CD4-positive, alpha-beta T cell treated with Interleukin-2 at 100 ng/mL for 4 hours (primary cell): ENCODE data around the gene KRTAP5-6.
A peak's percentile ranks its signal among the peaks of the same experiment; 100 is the strongest.

Experiments used
- DNase-seq: peaks from one replicate; pipeline ENCODE4 v3.0.0-alpha.2; 2020; ENCODE audit warnings: low spot score

The KRTAP5-6 gene

DNA sequence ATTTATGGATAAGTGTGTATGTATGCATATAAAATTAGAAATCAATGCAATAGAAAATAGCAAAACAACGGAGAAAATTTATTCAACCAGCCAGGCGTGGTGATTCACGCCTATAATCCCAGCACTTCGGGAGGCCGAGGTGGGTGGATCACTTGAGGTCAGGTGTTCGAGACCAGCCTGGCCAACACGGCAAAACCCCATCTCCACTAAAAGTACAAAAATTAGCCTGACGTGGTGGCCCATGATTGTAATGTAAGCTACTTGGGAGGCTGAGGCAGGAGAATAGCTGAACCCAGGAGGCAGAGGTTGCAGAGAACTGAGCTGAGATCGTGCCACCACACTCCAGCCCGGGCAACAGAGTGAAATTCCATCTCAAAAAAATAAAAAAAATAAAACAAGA, 5.5 kb downstream of the KRTAP5-6 start:
- DNase-seq = no peak

DNA sequence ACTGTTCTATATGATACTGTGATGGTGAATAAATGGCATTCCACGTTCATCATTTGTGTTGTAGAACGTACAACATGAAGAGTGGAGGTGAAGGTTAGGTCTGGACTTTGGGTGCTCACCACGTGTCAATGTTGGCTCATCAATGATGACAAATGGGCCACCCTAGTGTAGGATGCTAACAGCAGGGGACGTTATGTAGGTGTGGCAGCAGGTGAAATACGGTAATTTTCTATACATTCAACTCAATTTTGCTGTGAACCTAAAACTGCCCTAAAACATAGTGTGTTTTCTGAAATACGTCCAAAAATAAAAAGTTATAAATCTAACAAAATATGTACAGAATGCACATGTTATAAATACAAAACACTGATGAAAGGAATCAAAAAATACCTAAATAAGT, 6.2 kb downstream of the KRTAP5-6 start:
- no peak for DNase-seq

DNA sequence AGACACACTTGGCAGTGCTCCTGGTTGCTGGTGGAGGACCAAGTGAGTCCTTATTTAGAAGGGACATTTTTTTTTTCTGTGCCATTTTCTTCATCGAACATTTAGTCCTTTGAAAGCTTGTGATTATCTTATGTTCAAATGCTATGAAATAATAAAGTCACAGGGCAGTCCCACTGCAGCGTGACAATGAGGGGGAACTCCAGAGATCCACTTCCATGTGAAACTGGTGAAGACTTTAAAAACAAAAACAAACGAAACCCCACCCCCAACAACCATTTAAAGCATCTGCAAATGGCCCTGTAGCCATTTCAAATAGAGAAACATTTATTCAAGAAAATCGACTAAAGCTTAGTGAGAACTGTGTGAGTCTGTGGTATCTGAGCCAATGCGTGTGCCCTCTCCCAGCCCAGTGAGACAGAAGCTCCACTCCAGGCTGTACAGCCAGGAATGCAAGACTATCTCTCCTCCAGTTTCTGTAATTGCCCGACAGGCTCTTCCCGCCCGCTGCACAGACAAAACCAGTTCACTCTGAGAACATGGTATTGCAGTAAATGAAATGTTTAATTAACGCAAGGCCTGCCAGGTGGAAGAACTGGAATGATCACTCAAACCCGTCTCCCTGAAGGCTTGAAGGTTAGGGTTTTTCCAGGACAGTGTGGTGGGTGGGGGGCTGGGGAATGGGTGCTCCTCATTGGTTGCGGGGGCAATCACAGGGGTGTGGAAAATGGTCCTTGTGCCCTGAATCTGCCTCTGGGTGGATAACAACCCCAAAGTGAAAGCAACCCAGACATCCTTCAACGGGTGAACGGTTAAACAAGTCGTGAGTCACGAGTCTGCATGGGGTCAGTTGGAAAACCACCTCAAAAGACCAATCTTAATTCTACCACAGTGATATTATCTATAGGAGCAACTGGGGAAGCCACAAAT, 8.4 kb downstream of the KRTAP5-6 start:
- DNase-seq = peak; percentile 16

DNA sequence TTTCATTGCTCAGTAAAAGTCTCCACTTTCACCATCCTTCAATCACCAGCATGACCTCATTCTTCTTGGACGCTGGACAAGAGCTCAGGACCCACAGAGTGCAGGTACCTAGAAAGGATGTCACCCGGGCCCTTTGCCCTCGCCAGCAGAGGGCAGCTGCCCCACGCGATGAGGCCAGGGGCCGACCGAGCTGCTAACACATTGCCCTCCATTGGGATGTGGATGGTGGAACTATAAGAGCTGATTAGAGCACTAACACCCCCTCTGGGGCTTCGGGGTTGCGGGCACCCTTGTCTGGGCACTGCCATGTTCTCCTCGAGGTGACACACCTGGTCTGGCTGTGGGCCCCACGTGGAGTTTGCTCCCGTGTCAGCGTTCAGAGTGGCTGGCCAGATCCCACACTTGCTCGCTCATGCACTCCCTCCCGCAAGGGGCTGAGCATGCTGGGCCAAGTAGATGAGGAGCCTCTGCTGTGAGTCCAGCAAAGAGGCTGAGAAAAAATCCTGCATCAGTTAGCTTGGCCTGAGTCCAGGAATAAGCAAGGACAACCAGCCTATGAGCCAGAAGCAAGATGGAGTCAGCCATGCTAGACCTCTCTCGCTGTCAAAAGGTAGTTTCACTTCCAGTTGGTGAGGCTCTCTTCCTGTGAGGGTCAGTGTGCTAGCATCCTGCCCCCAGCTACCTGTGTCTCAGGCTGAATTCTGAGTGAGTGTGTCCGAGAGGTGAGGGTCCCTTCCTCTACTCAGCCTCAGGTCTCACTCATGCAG, 9.8 kb downstream of the KRTAP5-6 start:
- DNase-seq = peak; percentile 11

DNA sequence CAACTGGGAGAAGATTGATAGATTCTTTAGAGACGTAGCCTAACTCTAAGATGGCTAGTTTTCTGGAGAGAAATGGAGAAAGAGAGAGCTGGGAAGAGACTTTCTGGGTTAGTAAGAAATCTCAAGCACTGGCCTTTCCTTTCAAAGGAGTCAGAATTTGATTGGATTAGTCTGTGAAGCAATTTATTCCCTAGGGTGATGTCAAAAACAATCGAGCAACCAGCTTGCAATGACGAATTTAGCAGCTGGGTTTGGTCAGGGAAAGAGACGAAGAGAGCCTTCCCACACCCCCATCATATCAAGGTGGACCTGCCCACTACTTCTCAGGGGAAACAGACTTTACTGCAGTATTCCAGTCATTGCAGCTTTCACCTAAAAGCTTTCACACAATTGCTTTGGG, 10.8 kb downstream of the KRTAP5-6 start:
- DNase-seq = no peak

DNA sequence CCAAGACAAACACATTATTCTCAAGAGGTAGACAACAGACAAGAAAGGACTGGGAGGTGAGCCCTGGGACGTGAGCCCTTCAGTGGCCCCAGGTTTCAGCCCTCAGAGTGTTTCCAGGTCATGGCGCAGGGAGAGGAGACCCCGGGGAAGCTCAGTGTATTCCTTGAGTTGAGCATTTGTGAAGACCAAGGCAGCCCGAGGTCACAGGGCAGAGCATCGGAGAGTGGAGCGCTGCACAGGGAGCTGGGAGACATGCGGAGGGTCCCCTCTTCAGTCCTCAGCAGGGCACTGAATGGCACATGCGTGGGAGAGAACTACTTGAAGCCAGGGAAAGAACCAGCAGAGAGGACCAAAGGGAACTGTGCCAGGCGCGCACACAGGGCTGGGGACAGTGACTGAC, 11.7 kb downstream of the KRTAP5-6 start:
- DNase-seq = no peak

DNA sequence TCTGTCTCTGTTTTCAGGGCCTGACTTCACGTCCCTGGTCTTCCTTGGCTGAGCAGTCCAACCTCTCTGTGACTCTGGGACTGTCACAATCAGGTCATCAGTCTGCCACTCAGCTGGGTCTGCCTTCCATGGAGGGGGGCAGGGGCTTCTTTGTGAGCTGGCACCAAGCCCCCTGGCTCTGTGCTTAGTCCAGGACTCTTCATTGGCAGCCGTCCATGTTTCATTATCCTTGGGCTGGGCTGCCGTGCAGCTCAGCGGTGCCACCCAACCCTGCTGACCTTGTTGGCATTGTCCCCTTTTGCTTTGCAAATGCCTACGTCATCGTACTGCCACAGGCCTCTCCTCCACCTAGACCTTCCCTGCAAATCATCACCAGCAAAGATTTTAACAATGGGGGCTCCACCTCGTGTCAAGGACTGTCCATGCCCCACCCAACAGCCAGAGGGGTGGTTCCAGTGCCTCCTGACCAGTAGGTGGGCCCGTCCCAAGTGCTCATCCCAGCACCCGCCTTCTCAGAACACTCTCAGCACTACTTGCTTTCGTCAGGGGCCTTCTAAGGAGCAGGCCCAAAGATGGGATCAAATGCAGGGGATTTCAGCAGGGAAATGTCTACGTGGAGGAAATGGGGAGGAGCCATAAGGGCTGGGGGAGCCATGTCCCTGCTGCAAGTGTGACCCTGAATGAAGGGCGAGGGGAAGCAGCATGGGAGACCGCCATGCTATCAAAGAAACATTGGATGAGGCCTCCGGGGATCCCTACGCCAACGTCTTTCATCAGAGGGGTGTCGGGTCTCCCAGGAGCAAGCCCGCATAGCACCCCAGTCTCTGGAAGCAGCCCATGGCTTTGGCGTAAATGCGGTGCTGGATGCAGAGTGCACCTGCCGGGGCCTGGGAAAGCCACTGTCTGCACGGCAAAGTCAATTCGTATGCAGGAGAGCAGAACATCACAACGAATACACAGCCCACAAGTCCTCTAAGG, 18.2 kb downstream of the KRTAP5-6 start:
- DNase-seq = no peak

DNA sequence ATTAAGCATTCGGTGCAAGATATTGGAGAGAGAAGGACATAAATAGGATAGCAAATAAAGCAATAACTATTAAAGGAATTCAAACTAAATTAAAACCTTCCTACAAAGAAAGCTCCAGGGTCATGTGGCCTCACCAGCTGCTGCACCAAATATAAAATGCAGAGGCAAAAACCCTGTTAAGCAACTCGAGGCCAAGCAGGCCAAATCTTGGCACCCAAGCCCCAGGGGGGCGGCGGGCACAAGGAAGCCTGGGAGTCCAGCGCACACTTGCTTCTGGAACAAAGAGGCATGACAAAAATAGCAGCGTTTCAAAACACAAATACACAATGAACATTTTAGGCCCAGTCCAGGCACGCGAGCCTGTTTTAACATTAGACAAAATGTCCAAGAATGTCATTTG, 20.8 kb downstream of the KRTAP5-6 start:
- DNase-seq = no peak

DNA sequence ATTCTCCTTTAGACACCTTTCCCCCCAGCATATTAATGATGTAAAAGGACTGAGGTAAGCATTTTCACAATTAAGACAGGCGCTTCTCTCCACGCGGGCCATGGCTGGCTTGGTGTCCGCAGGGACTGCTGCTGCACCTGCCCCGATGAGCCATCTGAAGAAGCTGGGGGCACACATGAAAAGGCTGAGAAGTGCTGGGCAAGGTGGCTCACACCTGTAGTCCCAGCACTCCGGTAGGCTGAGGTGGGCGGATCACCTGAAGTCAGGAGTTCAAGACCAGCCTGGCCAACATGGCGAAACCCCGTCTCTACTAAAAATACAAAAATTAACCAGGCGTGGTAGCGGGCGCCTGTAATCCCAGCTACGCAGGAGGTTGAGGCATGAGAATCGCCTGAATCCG, 21.3 kb downstream of the KRTAP5-6 start:
- DNase-seq = no peak

DNA sequence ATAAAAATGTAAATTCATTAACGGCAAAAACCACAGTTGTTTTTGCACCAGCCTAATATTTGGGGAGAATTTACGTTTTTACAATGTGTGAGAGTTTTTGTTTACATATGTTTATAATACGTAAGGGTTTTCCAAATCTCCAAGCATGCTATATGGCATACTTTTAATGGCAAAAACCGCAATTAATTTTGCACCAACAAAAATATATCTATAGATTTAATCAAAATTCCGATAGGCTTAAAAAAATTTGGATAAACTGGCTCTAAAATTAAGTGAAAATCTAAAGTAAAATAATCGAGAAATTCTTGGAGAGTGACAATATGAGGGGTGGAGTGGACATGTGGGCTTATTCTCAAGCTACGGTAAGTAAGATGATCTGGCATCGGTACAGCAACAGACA, 22.8 kb downstream of the KRTAP5-6 start:
- no peak for DNase-seq

DNA sequence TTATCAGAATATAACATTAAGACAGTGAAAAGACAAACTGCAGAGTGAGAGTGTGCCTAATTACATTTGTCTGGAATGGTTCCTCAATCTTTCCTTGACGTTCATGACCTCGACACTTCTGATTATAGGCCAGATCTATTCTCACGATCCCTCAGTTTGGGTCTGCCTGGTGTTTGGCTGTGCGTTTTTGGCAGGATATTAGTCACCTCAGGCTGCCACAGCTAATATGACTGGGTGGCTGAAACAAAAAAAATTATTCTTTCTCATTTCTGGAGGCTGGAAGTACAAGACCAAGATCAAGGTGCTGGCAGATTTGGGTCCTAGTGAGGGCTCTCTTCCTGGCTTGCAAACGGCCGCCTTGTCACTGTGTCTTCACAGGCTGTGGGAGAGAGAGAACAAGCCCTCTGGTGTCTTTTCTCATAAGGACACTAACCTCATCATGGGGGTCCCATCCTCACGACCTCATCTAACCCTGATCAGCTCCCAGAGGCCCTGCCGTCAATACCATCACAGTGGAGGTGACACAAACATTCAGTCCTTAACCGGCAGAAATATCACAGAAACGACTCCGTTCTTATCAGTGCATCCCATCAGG, 30.2 kb downstream of the KRTAP5-6 start:
- no peak for DNase-seq

DNA sequence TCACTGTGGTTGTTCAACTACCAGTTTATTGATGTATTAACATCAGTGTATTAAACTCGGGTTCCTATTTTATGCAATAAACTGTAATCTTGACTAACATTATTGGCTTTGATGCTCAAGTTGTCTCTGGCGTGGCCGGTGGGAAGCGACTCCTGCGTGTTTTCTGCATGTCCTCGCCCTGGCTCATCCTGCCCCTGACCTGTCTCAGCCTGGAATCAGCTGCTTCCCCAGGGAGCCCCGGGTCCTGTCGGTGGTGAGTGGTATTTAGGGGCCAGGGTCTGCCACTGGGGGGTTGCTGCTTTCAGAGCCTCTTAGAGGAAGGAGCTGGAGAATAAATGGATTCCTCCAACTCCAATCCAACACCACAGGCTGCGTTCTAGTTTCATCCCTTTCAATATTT, 30.9 kb downstream of the KRTAP5-6 start:
- DNase-seq = no peak

DNA sequence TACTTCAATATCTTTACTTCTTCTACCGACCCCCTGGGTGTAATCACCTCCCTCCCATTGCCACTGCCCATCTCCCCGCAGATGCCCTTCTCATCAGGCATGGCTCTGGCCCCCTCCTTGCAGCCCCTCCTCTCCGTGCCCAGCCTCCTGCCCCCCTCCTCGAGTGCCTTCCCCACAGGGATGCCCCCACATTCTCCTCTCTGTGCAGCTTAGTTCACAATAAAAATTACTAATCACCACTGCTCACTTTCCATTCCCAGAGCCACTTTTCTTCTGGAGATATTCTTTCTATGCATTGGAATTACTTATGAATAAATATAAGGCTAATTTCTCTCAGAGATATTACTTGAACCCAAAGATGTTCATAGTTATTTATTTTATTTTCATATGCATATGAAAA, 31.3 kb downstream of the KRTAP5-6 start:
- no peak for DNase-seq

DNA sequence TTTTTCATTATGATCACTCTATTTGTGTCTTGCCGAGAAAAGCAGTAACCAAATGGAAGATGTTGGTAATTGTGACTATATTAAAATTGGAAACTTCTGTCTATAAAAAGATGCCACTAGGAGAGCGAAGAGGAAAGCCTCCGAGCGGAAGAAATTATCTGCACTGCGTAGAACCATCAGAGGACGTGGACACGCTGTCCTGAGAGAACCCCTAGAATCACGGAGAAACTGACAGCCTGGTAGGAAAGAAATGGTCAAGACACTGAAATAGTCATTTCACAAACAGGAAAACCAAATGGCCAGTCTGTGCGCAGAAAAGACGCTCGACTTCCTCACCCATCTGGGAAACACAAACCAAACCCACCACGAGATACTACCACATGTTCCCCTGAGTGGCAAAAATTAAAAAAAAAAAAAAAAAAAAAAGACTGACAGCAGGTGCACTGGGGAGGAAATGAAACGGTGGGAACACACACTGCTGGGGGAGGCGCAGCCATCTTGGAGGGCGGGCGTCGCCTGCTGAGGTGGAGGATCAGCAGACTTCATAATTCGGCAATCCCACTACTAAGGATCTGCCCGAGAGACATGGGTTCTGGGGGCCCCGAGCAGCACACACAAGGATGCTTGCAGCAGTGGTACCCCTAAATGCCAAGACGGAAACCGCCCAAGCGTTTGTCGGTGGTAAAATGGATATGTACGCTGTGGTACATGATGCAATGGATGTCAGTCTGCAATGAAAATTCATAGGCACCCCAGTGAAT, 32.1 kb downstream of the KRTAP5-6 start:
- no peak for DNase-seq

DNA sequence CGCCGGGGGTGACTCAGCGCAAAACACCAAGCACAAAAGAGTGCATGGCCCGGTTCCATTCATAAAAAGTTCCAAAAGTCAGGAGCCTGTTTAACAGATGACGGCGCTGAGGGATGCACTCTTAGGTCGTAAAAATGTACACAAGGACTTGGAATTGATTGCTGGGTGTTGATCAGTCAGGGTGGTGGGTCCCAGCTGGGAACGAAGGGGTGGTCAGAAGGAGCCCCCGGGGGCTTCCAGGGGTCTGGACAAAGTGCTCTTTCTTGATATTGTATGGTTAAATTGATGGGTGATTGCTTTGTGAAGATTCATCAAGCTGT, 32.7 kb downstream of the KRTAP5-6 start:
- DNase-seq = no peak

DNA sequence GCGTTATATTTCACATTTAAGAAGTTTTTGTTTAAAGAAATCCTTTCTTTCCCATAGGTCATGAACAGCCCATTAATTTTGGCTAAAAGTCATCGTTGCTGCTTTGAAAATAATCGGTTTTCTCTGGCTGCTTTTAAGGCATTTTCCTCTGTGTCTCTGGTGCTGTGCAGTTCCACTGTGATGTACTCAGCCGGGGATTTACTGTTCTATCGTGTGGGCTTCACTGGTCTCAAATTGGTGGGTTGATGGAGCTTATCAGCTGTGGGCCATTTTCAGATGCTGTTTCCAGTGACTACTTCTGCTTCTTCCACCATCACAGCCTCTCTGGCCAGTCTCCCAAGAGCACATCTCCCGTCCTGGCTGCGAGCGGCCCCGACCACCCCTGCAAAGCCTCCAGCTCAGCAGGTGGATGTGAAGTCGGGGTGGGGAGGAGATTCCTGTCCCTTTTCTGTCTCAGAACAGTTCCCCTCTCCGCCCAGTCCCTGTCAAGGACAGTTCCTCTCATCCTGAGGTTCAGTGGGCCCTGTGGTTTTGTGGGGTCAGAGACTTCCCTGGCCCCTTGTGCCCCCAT, 33.1 kb downstream of the KRTAP5-6 start:
- no peak for DNase-seq

DNA sequence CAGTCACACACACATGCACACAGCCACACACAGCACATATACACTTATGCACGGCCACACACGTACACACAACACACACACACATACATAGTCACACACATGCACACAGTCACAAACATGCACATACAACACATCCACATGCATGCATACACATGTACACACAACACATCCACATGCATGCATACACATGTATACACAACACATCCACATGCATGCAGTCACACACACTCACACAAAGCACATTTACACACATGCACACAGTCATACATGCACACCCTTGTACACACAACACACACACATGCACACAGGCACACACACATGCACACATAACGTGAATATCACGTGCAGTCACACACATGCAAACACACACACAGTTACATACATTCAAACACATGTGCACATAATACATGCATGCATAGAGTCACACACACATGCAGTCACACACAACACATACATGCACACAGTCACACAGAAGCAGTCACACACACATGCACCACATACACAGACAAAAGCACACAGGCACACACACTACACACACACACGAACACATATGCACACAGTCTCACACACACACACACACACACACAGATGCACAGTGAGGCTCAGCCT, 34.6 kb downstream of the KRTAP5-6 start:
- DNase-seq = no peak

DNA sequence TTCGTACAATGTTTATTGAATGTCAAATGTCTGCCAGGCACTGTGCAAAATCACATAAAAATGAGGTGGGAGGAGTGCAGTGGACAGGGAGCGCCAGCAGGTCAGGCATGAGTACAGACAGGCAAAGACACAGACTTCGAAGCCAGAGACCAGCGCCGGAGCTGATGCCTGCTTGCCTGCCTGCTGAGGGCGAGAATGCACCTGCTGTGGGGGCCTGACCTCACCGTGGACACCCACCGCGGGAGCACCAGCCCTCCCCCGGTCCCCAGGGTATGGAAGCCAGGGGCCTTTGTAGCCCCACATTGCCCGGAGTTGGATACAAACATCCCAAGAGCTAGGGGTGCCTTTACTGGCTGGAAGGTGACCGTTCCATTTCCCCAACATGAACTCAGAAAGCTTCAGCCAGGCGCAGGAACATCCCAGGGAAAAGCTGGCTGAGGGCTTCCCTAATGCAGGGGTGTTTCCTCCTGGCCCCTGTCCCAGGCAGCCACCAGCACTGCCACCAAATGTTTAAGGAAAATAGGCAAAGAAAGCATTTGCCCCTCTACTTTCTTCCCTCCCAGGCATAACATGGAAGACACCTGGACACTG, 35.5 kb downstream of the KRTAP5-6 start:
- no peak for DNase-seq

DNA sequence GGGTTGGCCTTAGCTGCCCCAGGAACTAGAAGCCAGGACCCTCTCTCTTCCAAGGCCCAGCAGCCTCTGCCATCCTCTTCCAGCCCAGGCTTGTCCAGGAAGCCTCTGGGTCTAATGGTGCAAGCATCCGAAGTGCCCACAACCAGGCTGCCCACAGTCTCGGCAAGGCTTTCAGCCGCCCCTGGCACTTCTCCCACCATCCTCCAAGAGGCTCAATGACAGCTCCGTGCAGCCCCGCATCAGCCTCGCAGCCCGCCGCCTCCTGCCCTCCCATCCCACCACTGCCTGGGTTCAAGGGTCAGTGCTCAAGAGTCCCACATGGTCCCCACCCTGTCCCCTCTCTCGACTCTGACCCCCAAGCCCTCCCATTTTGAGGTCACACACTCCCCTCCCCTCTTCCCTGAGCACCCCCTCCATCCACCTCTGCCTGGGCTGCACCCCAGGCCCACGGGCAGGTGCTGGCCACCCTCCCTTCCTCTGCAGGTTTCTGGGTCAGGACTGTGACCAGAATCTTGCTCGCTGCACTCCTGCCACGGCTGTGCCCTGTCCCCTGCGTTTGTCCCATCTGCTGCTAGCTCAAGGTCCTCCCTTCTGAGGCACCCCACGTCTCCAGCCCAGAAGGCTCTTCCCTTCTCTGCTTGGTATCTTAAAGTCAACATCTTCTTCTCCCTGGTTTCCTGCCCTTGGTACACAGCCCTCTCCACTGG, 36.2 kb downstream of the KRTAP5-6 start:
- DNase-seq = no peak
